Activated naive CD4-positive, alpha-beta T cell treated with anti-CD3 and anti-CD28 coated beads for 36 hours (primary cell): Measurements from ENCODE around the gene BMERB1. TPM values are rescaled to one million over a fixed set of nuclear protein-coding genes. Genes with fewer than 3 reads are reported as not detected.
"Not testable (repeated sequence)": the region's sequence is repeated elsewhere in the genome, so short reads cannot be mapped to it uniquely, and the experiment has no call there.

Experiments
- CTCF ChIA-PET: fragments of 350-600 bp; sonication (Branson Sonifier 250); formaldehyde crosslinking; loops from one replicate; lab custom pipeline; 2021; ENCODE audit warnings: antibody characterized with exemption; lab: Charles Lee
- DNase-seq: peaks from one replicate; pipeline ENCODE4 v3.0.0-alpha.2; 2020
- H3K27ac Mint-ChIP-seq: one replicate; pipeline ENCODE4 v1.8.0; 2021; ENCODE audit warnings: mild to moderate bottlenecking, mixed read lengths
- H3K27me3 Mint-ChIP-seq: one replicate; pipeline ENCODE4 v1.8.0; 2021; ENCODE audit warnings: low read depth, mixed read lengths
- H3K36me3 Mint-ChIP-seq: one replicate; pipeline ENCODE4 v1.8.0; 2021; ENCODE audit warnings: low read depth, mixed read lengths
- H3K4me1 Mint-ChIP-seq: one replicate; pipeline ENCODE4 v1.8.0; 2021; ENCODE audit warnings: low read depth, mixed read lengths
- H3K4me3 Mint-ChIP-seq: one replicate; pipeline ENCODE4 v1.8.0; 2021; ENCODE audit warnings: mild to moderate bottlenecking, moderate library complexity, mixed read lengths
- H3K9me3 Mint-ChIP-seq: one replicate; pipeline ENCODE4 v1.8.0; 2021; ENCODE audit warnings: mixed read lengths
- intact Hi-C: fragments of 100-400 bp; cut with micrococcal nuclease; formaldehyde crosslinking; loops from one replicate; pipeline ENCODE4 v1.15.1; 2023
- total RNA-seq, 2 experiments: library from RNA; stranded (reverse); gene quantifications; one replicate each; pipeline ENCODE4 v1.2.3, GENCODE V29; 2021

BMERB1 gene
- total RNA-seq, 2 experiments from 2014 or later = 7.2 to 9.0 TPM

GRCh38 chr16:15557258-15557657, 122.9 kb downstream of the BMERB1 start:
- intact Hi-C loops = loop anchor here (10.0 kb wide), 1 partner anchor 62 kb away; no protein-coding TSS in a partner anchor
- DNase-seq = no peak
- Mint-ChIP-seq H3K36me3 (no peaks in the 10 kb centered on the region), H3K4me3 (no peak overlapping the region), H3K27ac (no peak overlapping the region), H3K4me1 (peaks cover 16% of the 10 kb centered on the region), H3K27me3 (no peaks in the 10 kb centered on the region), H3K9me3 (no peaks in the 10 kb centered on the region)
- CTCF ChIA-PET = no interaction called here

- Mint-ChIP-seq H3K9me3 (peaks cover 5% of the 10 kb centered on the region), H3K27me3 (no peaks in the 10 kb centered on the region), H3K27ac (no peak overlapping the region), H3K4me1 (peaks cover 3% of the 10 kb centered on the region), H3K36me3 (peaks cover 2% of the 10 kb centered on the region), H3K4me3 (no peak overlapping the region)
- CTCF ChIA-PET = interaction anchor here (0.6 to 1.2 kb wide), 2 partner anchors 8 to 401 kb away, joined by 3 to 4 read pairs; no protein-coding TSS in a partner anchor
- no peak for DNase-seq
- intact Hi-C loops = loop anchor here (10.0 kb wide), 1 partner anchor 64 kb away; no protein-coding TSS in a partner anchor
Observed at GRCh38 chr16:15559176-15559575, 124.8 kb downstream of the BMERB1 start.

GRCh38 chr16:15564604-15565339, 130.4 kb downstream of the BMERB1 start:
- Mint-ChIP-seq H3K27ac (no peak overlapping the region), H3K36me3 (peaks cover 2% of the 10 kb centered on the region), H3K4me3 (no peak overlapping the region), H3K27me3 (no peaks in the 10 kb centered on the region), H3K4me1 (peaks cover 3% of the 10 kb centered on the region), H3K9me3 (peaks cover 5% of the 10 kb centered on the region)
- no peak for DNase-seq
- intact Hi-C loops = no loop called here
- CTCF ChIA-PET = no interaction called here

- Mint-ChIP-seq H3K4me1 (peaks cover 5% of the 10 kb centered on the region), H3K4me3 (no peak overlapping the region), H3K36me3 (peaks cover 2% of the 10 kb centered on the region), H3K9me3 (peaks cover 8% of the 10 kb centered on the region), H3K27me3 (no peaks in the 10 kb centered on the region), H3K27ac (no peak overlapping the region)
- intact Hi-C loops = no loop called here
- CTCF ChIA-PET = no interaction called here
- DNase-seq = no peak
Observed at GRCh38 chr16:15566095-15566494, 131.7 kb downstream of the BMERB1 start.

GRCh38 chr16:15567823-15568222, 133.4 kb downstream of the BMERB1 start:
- H3K4me1 Mint-ChIP-seq = peaks cover 21% of the 10 kb centered on the region
- H3K36me3 Mint-ChIP-seq = peaks cover 2% of the 10 kb centered on the region
- H3K27me3 Mint-ChIP-seq = no peaks in the 10 kb centered on the region
- H3K4me3 Mint-ChIP-seq = no peak overlapping the region
- no peak overlapping the region for H3K27ac Mint-ChIP-seq
- peaks cover 13% of the 10 kb centered on the region for H3K9me3 Mint-ChIP-seq
- DNase-seq = no peak
- intact Hi-C loops = no loop called here
- CTCF ChIA-PET = no interaction called here

GRCh38 chr16:15570666-15571065, 136.3 kb downstream of the BMERB1 start:
- H3K36me3 Mint-ChIP-seq = peaks cover 14% of the 10 kb centered on the region
- intact Hi-C loops = loop anchor here (5.0 kb wide), 1 partner anchor 83 kb away; no protein-coding TSS in a partner anchor
- CTCF ChIA-PET = interaction anchor here (0.6 to 0.7 kb wide), 2 partner anchors 498 to 528 kb away, joined by 3 read pairs; no protein-coding TSS in a partner anchor
- H3K27ac Mint-ChIP-seq, H3K4me3 Mint-ChIP-seq, DNase-seq, H3K27me3 Mint-ChIP-seq: not testable (repeated sequence)
- H3K4me1 Mint-ChIP-seq = peaks cover 28% of the 10 kb centered on the region
- H3K9me3 Mint-ChIP-seq = peaks cover 24% of the 10 kb centered on the region

GRCh38 chr16:15571557-15571956, 137.2 kb downstream of the BMERB1 start:
- Mint-ChIP-seq H3K4me3 (no peak overlapping the region), H3K4me1 (peaks cover 28% of the 10 kb centered on the region), H3K36me3 (peaks cover 14% of the 10 kb centered on the region), H3K27ac (no peak overlapping the region), H3K9me3 (peaks cover 24% of the 10 kb centered on the region), H3K27me3 (no peaks in the 10 kb centered on the region)
- CTCF ChIA-PET = interaction anchor here (1.3 to 2.3 kb wide), 2 partner anchors 19 to 144 kb away, joined by 3 to 7 read pairs; no protein-coding TSS in a partner anchor
- intact Hi-C loops = loop anchor here (5.0 kb wide), 1 partner anchor 84 kb away; no protein-coding TSS in a partner anchor
- DNase-seq = no peak

- intact Hi-C loops = loop anchor here (1.0 to 5.0 kb wide), 4 partner anchors 19 to 85 kb away; no protein-coding TSS in a partner anchor
- Mint-ChIP-seq H3K9me3 (peaks cover 24% of the 10 kb centered on the region), H3K4me1 (peaks cover 32% of the 10 kb centered on the region), H3K27ac (peak overlapping the region; percentile 17), H3K36me3 (peaks cover 16% of the 10 kb centered on the region), H3K4me3 (no peak overlapping the region), H3K27me3 (no peaks in the 10 kb centered on the region)
- CTCF ChIA-PET = interaction anchor here (0.6 to 2.3 kb wide), 5 partner anchors 18 to 145 kb away, joined by 3 to 7 read pairs (median 3); no protein-coding TSS in a partner anchor
- DNase-seq = peak; percentile 59
Observed at GRCh38 chr16:15572329-15573001, 138.1 kb downstream of the BMERB1 start.

- no peak for DNase-seq
- Mint-ChIP-seq H3K27me3 (no peaks in the 10 kb centered on the region), H3K9me3 (peaks cover 24% of the 10 kb centered on the region), H3K4me1 (peaks cover 33% of the 10 kb centered on the region), H3K27ac (peak overlapping the region; percentile 4), H3K36me3 (peaks cover 18% of the 10 kb centered on the region), H3K4me3 (no peak overlapping the region)
- CTCF ChIA-PET = interaction anchor here (2.3 kb wide), 1 partner anchor 17 kb away, joined by 7 read pairs; no protein-coding TSS in a partner anchor
- intact Hi-C loops = loop anchor here (2.0 to 5.0 kb wide), 2 partner anchors 21 to 86 kb away; no protein-coding TSS in a partner anchor
Observed at GRCh38 chr16:15573274-15573895, 139.0 kb downstream of the BMERB1 start.

GRCh38 chr16:15573896-15574613, 139.7 kb downstream of the BMERB1 start:
- CTCF ChIA-PET, DNase-seq: not testable (repeated sequence)
- intact Hi-C loops = loop anchor here (2.0 to 5.0 kb wide), 2 partner anchors 21 to 87 kb away; no protein-coding TSS in a partner anchor

GRCh38 chr16:15574614-15574948, 140.2 kb downstream of the BMERB1 start:
- Mint-ChIP-seq H3K27me3 (no peaks in the 10 kb centered on the region), H3K36me3 (peaks cover 18% of the 10 kb centered on the region), H3K4me1 (peaks cover 33% of the 10 kb centered on the region), H3K27ac (no peak overlapping the region), H3K4me3 (no peak overlapping the region), H3K9me3 (peaks cover 24% of the 10 kb centered on the region)
- CTCF ChIA-PET = no interaction called here
- intact Hi-C loops = loop anchor here (5.0 kb wide), 1 partner anchor 87 kb away; no protein-coding TSS in a partner anchor
- no peak for DNase-seq

More at GRCh38 chr16:15573896-15574613, 139.7 kb downstream of the BMERB1 start:
- Mint-ChIP-seq H3K36me3 (peaks cover 18% of the 10 kb centered on the region), H3K9me3 (peaks cover 24% of the 10 kb centered on the region), H3K4me1 (peaks cover 33% of the 10 kb centered on the region)
- H3K27me3 Mint-ChIP-seq, H3K4me3 Mint-ChIP-seq, H3K27ac Mint-ChIP-seq: not testable (repeated sequence)
